HG02943 (cell line): ENCODE measurements around the gene MAP4K2.

Source experiments
- ATAC-seq: cut with Tn5 transposase; IDR thresholded peaks from one replicate; pipeline ENCODE4 v1.9.1; 2021; ENCODE audit warnings: mild to moderate bottlenecking, low read depth, moderate library complexity; ENCODE audit not compliant: unreplicated experiment

Gene MAP4K2

DNA sequence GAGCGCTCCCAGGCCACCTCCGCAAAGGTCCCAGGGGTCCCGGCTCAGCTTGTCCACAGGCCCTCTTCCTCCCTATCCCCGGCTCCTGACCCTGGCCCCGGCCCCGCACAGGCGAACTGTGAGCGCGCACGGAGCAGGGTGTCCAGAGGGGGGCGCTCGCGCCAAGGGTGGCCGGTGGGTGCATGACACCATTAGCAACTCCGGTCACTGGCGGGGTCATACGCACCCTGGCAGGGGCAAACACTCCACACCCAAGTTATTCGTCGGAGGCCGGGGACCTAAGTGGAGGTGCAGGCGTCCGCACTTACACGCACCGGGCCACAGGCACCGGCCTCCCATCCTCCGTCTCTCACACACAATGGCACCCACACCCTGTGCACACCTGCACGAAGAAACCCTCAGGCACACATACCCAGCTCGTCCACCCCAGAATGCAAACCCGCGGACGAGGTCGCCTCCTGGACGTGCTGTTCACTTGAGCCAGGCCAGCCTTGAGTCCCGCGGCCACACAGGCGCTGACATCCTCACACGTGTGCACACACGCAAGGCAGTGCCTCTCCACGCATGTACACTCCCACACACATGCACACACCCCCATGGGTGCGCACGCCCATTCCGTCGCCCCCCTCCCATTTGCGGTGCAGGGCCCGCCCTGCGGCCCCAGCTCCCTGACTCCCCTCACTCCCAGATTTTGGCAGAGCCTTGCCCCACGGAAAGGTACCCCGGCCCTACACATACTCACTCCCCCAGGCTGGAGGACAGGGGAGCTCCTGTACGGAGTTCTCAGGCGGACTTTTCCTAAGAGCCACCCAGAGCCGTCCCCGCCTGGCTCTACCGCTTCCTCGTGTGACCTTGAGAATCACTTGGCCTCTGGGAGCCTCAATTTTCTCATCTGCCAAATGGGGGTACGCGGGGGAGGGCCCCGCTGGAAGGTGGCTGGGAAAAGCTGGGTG is 59.1 kb downstream of the MAP4K2 start, which contains the start of gene RASGRP2:
Gene RASGRP2, minus strand, starts transcription at position 552 of the 953 bp plus-strand sequence. CDS start 1,276 bp downstream, outside the sequence.
- ATAC-seq = no peak

DNA sequence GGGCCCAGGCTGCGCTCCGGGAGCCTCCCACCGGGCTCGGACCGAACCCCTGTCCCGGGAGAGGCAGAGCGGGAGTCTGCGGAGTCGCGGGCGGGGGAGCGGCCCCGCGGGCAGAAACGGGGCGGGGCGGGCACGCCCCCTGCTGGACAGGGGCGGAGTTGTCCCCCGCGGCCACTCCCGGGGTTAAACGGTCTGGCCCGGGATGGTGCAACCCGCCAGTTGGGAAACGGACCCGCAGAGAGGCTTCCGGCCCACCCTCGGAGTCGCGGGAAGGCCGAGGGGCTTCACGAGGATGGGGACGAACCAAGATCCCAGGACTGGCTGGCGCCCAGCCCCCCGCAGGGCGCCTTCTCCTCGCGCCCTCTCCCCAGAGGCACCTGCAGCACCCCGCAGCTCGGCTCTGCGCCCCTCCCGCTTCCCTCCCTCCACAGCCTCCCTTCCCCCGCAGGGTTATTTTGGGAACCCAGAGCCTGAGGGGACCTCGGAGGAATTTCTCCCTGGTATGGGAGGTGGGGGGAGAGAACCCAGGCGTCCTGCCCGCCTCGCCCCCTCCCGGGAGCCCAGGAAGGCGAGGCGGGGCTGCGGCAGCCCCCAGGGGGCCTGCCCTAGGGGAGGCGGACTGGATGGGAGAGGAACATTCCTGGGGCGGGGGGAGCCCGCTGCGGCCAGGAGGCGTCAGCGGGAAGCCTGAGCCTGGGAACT is 60.0 kb downstream of the MAP4K2 start:
- no peak for ATAC-seq

DNA sequence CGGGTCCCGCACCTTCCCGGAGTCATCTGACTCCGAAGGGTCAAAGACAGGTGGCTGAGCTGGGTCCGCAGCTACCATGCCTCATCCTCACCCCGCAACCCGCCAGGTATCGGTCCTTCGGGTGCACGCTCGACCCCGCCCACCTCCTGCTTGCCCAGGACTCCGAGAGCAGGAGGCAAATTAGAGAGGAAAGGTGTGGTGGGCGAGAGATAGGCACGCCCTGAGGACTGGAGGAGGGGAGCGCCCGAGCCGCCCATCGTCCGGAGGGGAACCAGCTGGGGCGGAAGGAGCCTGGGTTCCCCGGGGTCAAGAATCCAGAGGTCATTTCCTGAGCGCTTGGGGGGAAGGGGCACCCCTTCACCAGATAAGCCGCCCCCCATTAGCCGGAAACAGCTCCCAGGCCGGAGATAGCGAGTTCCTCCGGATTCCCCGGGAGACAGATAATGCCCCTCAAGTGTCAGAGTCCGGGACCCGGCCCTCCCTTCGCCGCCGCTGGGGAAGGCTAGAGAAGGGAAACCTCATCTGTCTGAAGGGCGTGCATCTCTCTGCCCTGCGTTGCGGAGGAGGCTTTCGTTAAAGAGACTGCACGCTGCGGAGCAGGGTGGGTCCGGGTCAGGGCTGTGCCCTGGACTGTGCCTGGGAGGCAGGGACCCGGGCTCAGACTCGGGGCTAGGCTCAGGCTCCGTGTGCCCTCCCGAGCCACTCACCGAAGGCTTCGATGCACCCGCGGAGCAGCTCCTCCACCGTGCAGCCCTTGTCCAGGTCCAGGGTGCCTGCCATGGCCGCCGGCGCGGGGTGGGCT is 60.7 kb downstream of the MAP4K2 start:
- no peak for ATAC-seq

DNA sequence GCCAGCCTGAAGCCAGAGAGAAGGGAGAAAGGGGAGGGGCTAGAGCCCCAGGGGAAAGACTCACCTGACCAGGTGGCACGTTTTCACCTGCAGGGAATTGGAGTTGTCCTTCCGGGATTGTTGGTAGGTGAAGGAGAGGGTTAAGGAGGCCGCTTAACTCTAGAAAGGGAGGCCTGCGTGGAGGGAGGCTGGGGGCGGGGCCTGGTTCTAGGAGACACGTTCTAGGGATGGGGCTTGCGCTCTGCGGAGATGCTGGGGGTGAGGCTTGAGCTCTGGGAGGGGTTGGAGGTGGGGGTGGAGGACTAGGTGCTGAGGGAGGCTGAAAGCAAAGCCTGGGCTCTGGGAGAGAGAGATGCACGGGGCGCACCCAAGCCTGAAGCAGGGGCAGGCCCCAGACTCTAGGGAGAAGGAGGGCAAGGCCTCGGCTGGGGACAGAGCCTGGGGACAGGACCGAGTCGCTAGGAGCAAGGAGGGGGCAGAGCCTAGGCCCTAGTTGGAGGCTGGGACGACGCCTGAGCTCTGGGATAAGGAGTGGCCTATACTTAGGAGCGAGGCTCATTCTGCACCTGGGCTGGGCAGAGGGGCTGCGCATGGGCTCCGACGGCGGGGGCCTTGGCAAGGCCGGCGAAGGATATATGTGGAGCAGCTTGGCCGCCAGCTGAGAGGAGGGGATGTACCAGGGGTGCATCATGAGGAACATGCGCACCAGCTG is 61.5 kb downstream of the MAP4K2 start:
- no peak for ATAC-seq

DNA sequence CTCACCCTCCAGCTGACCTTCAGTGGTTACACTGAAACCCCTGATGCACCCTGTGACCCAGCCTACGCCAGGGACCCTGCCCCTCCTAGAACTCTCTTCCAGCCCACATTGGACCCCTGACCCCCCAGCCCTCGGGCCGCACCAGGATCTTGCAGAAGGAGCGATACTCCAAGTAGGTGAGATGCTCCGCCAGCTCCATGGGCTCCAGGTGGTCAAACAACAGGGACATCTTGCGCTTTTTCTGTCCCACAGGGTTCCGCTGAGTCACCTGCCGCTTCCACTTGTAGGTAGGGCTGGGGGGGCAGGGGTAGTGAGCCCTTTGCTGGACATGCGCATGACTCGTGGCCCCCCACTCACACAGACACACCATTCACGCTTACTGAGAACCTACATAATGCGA is 63.1 kb downstream of the MAP4K2 start:
- no peak for ATAC-seq

DNA sequence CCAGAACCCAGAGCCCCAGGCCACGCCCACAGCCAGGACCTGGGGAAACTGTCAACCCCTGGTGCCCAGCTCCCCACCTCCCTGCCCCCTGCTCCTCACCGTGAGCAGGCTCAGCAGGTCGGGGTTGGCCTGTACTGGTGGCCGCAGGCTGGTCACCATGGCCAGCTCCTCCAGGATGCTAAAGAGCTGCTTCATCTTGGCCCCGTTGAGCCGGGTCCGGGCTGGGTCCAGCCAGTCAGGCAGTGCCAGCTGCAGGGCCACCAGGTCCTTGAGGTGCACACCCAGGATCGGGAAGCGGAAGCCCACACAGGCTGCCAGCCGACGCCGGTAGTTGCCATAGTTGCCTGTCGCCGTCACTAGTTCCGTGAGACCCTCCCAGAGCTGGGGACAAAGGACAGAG is 66.4 kb downstream of the MAP4K2 start:
- no peak for ATAC-seq

DNA sequence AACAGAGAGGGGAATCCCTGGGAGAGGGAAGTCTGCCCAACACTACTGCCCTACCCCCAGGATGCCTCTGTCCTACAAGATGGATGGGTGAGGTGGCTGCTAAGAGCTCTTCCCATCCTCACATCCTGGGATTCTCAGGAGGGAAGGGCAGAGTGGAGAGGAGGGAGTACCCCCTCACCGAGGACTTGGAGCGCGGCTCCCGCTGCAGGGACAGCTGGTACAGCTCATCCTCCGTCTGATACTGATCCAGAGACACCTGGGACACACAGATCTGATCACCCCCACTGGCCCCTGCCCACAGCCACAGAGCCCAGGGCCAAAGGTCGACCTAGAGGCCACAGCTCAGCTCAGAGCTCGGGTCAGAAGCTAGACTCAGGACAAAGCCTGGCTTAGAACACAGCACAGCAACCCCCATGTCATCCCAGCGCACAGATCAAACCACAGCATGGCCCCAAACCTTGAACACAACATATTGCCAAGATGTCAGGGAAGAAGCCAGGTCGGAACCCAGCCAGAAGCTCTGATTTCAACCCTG is 67.2 kb downstream of the MAP4K2 start:
- no peak for ATAC-seq
